ENCODE measurements around the gene RSBN1.
A peak's percentile ranks its signal among the peaks of the same experiment; 100 is the strongest.
"Not testable (repeated sequence)": the region's sequence is repeated elsewhere in the genome, so short reads cannot be mapped to it uniquely, and the experiment has no call there.

The RSBN1 gene

GRCh38 chr1:113857776-113858175, 45.5 kb upstream of the RSBN1 start:
- DNase-seq (ENCODE audit: low read depth), result no peak
- no peak for TF ChIP-seq CTCF (IDR thresholded peaks at IDR 0.05; ENCODE audit: low read length, missing control alignments)
- no peak overlapping the region for H3K4me3 ChIP-seq (replicated peaks; ENCODE audit: low read depth, low read length)

- no peak overlapping the region for H3K4me3 ChIP-seq (replicated peaks; ENCODE audit: low read depth, low read length)
- DNase-seq (ENCODE audit: low read depth), result no peak
- TF ChIP-seq CTCF (IDR thresholded peaks at IDR 0.05; ENCODE audit: low read length, missing control alignments), result no peak
These were observed 44.1 kb upstream of the RSBN1 start for GRCh38 chr1:113856401-113856790.

- DNase-seq (ENCODE audit: low read depth), result peak; percentile 17
- H3K4me3 ChIP-seq (replicated peaks; ENCODE audit: low read depth, low read length), result no peak overlapping the region
- TF ChIP-seq CTCF (IDR thresholded peaks at IDR 0.05; ENCODE audit: low read length, missing control alignments), result no peak
These were observed 43.5 kb upstream of the RSBN1 start for GRCh38 chr1:113855630-113856400.

GRCh38 chr1:113854234-113854633, 42.0 kb upstream of the RSBN1 start:
- no peak for DNase-seq (ENCODE audit: low read depth)
- TF ChIP-seq CTCF (IDR thresholded peaks at IDR 0.05; ENCODE audit: low read length, missing control alignments), result no peak
- H3K4me3 ChIP-seq (replicated peaks; ENCODE audit: low read depth, low read length), result no peak overlapping the region

GRCh38 chr1:113852694-113853093, 40.4 kb upstream of the RSBN1 start:
- not testable (repeated sequence) for H3K4me3 ChIP-seq (replicated peaks; ENCODE audit: low read depth, low read length); DNase-seq (ENCODE audit: low read depth)

GRCh38 chr1:113850127-113850796, 38.0 kb upstream of the RSBN1 start:
- no peak overlapping the region for H3K4me3 ChIP-seq (replicated peaks; ENCODE audit: low read depth, low read length)
- no peak for TF ChIP-seq CTCF (IDR thresholded peaks at IDR 0.05; ENCODE audit: low read length, missing control alignments)
- DNase-seq (ENCODE audit: low read depth), result no peak

- TF ChIP-seq CTCF (IDR thresholded peaks at IDR 0.05; ENCODE audit: low read length, missing control alignments), result no peak
- H3K4me3 ChIP-seq (replicated peaks; ENCODE audit: low read depth, low read length), result no peak overlapping the region
- no peak for DNase-seq (ENCODE audit: low read depth)
These were observed 36.8 kb upstream of the RSBN1 start for GRCh38 chr1:113849072-113849471.
